SK-N-MC (cell line): ENCODE data around the gene NKX2-3.

ENCODE experiments used
- EZH2 ChIP-seq: fragments of 200-600 bp; sonication (generic); IDR thresholded peaks from one replicate; pipeline ENCODE4 v1.6.1; 2017; ENCODE audit warnings: antibody characterized with exemption
- POLR2AphosphoS5 ChIP-seq: IDR thresholded peaks from 2 replicates; pipeline ENCODE4 v1.6.1; 2012; ENCODE audit warnings: mild to moderate bottlenecking, low read depth, low read length, borderline replicate concordance

- TF ChIP-seq POLR2AphosphoS5 (no peak), EZH2 (no peak)
Observed at GRCh38 chr10:99484626-99485581, 47.8 kb upstream of the NKX2-3 start.
